WERI-Rb-1 (cell line): ENCODE data around the gene CHD6.

Experiments
- DNase-seq: peaks from one replicate; pipeline ENCODE4 v3.0.0-alpha.2; 2020
- H3K27ac ChIP-seq: fragments of 250-450 bp; sonication (Bioruptor Pico); 2 replicates; pipeline ENCODE4 v1.5.1; 2020; ENCODE audit warnings: mild to moderate bottlenecking, moderate library complexity
- H3K27me3 ChIP-seq: fragments of 250-450 bp; sonication (Bioruptor Pico); 2 replicates; pipeline ENCODE4 v1.5.1; 2021; ENCODE audit warnings: mild to moderate bottlenecking, low read depth, moderate library complexity; ENCODE audit not compliant: insufficient read depth, severe bottlenecking
- H3K36me3 ChIP-seq: fragments of 250-450 bp; sonication (Bioruptor Pico); 2 replicates; pipeline ENCODE4 v1.5.1; 2020; ENCODE audit warnings: mild to moderate bottlenecking, moderate library complexity
- H3K4me3 ChIP-seq: 2 replicates; pipeline ENCODE4 v1.5.1; 2011; ENCODE audit warnings: low read depth, mild to moderate bottlenecking, control low read depth, low read length
- H3K9me3 ChIP-seq: fragments of 250-450 bp; sonication (Bioruptor Pico); 2 replicates; pipeline ENCODE4 v1.5.1; 2021; ENCODE audit warnings: mild to moderate bottlenecking, moderate library complexity; ENCODE audit not compliant: severe bottlenecking
- TF ChIP-seq, protein P1 (sequence below): IDR thresholded peaks from 2 replicates; pipeline ENCODE4 v1.5.1; 2011; ENCODE audit warnings: low read depth, mild to moderate bottlenecking, control low read depth, inconsistent platforms, low read length

Gene CHD6

DNA sequence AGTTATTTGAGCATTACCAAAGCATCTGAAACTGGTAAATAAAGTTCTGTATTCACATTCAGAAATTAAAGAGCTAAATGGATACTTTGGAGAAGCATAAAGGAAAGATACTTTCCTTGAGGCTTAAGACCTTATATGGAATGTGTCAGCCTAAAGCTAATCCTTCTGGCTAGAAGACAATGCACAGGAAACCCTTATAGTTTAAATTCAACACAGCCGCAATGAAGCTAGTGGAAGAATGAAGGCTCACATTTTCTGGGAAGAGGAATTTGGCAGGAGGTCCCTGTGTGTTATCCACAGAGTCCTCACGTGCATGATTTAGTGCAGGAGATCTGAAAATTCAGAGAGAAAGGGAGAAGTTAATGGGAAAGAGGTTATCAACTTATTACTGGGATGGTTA is 21.5 kb upstream of the CHD6 start:
- no peak overlapping the region for H3K4me3 ChIP-seq
- H3K27ac ChIP-seq, result no peak overlapping the region; the same call in 1 of the 2 replicates
- H3K27me3 ChIP-seq, result no peaks in the 10 kb centered on the region
- DNase-seq, result no peak
- no peaks in the 10 kb centered on the region for H3K9me3 ChIP-seq
- TF ChIP-seq, protein P1, sequence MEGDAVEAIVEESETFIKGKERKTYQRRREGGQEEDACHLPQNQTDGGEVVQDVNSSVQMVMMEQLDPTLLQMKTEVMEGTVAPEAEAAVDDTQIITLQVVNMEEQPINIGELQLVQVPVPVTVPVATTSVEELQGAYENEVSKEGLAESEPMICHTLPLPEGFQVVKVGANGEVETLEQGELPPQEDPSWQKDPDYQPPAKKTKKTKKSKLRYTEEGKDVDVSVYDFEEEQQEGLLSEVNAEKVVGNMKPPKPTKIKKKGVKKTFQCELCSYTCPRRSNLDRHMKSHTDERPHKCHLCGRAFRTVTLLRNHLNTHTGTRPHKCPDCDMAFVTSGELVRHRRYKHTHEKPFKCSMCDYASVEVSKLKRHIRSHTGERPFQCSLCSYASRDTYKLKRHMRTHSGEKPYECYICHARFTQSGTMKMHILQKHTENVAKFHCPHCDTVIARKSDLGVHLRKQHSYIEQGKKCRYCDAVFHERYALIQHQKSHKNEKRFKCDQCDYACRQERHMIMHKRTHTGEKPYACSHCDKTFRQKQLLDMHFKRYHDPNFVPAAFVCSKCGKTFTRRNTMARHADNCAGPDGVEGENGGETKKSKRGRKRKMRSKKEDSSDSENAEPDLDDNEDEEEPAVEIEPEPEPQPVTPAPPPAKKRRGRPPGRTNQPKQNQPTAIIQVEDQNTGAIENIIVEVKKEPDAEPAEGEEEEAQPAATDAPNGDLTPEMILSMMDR, result no peak
- no peaks in the 10 kb centered on the region for H3K36me3 ChIP-seq

GRCh38 chr20:41638456-41638855 is 20.3 kb upstream of the CHD6 start:
- H3K27ac ChIP-seq, result no peak overlapping the region
- no peak overlapping the region for H3K4me3 ChIP-seq
- no peaks in the 10 kb centered on the region for H3K27me3 ChIP-seq
- TF ChIP-seq, protein P1, result no peak
- no peak for DNase-seq
- H3K9me3 ChIP-seq, result no peaks in the 10 kb centered on the region
- no peaks in the 10 kb centered on the region for H3K36me3 ChIP-seq

GRCh38 chr20:41635158-41635557 is 17.0 kb upstream of the CHD6 start:
- Histone ChIP-seq H3K27me3 (no peaks in the 10 kb centered on the region), H3K9me3 (no peaks in the 10 kb centered on the region), H3K4me3 (no peak overlapping the region), H3K36me3 (no peaks in the 10 kb centered on the region), H3K27ac (no peak overlapping the region)
- TF ChIP-seq, protein P1, result no peak
- no peak for DNase-seq

DNA sequence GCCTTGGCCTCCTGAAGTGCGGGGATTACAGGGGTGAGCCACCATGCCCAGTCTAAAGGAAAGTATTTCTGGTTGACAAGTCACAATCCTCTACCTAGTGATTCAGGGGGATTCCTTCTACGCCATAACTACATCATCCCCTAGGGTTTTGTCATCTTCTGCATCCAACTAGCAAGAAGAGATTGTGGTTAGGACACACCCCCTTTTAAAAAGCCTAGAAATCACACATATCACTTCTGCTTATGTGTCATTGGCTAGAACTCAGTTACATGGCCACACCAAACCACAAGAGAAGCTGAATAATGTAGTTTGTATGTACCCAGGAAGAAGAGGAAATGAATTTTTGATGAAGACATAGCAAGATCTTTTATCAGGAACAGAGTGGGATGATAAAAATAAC is 14.7 kb upstream of the CHD6 start:
- Histone ChIP-seq H3K27me3 (no peaks in the 10 kb centered on the region), H3K4me3 (no peak overlapping the region), H3K27ac (no peak overlapping the region), H3K36me3 (no peaks in the 10 kb centered on the region), H3K9me3 (no peaks in the 10 kb centered on the region)
- TF ChIP-seq, protein P1, result no peak
- no peak for DNase-seq

DNA sequence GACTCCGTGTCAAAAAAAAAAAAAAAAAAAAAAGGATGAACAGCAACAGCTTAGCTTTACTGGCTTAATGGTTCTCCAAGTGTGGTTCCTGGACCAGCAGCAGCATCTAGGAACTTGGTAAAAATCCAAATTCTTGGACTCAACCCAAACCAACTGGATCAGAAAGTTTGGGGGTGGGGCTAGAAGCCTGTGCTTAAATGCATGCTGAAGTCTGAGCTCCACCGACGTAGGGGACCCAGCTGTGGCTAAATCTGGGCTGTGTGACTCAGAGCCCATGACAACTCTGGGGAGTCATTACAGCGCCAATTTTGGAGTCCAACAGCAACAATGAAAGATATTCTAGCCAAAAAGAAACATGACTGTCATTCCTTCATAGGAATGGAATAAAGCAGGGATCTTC is 13.6 kb upstream of the CHD6 start:
- no peak for DNase-seq
- TF ChIP-seq, protein P1, result no peak
- no peaks in the 10 kb centered on the region for H3K36me3 ChIP-seq
- no peaks in the 10 kb centered on the region for H3K9me3 ChIP-seq
- H3K27me3 ChIP-seq, result no peaks in the 10 kb centered on the region
- H3K27ac ChIP-seq, result no peak overlapping the region
- no peak overlapping the region for H3K4me3 ChIP-seq

GRCh38 chr20:41630846-41631245 is 12.7 kb upstream of the CHD6 start:
- TF ChIP-seq, protein P1, result no peak

More at GRCh38 chr20:41630846-41631245, 12.7 kb upstream of the CHD6 start:
- no peak for DNase-seq
- Histone ChIP-seq H3K9me3 (no peaks in the 10 kb centered on the region), H3K27ac (no peak overlapping the region), H3K4me3 (no peak overlapping the region), H3K36me3 (no peaks in the 10 kb centered on the region), H3K27me3 (no peaks in the 10 kb centered on the region)
